KOPT-K1 (cell line): ENCODE results near the gene PLEKHM1.

Experiments
- H3K27ac ChIP-seq: fragments of 200-600 bp; sonication (generic); 2 replicates; pipeline ENCODE4 v1.5.1; 2016; ENCODE audit warnings: antibody characterized with exemption, mild to moderate bottlenecking, low read depth, low read length; ENCODE audit not compliant: poor library complexity, severe bottlenecking
- H3K36me3 ChIP-seq: fragments of 200-600 bp; sonication (generic); 2 replicates; pipeline ENCODE4 v1.5.1; 2017; ENCODE audit warnings: antibody characterized with exemption, mild to moderate bottlenecking, low read length, moderate library complexity; ENCODE audit not compliant: insufficient read depth
- H3K9me3 ChIP-seq: fragments of 200-600 bp; sonication (generic); 2 replicates; pipeline ENCODE4 v1.5.1; 2017; ENCODE audit warnings: antibody characterized with exemption, low read length, mild to moderate bottlenecking; ENCODE audit not compliant: insufficient read depth, poor library complexity, severe bottlenecking

Gene PLEKHM1

GRCh38 chr17:45409659-45410076, 80.9 kb downstream of the PLEKHM1 start:
- peak overlapping the region; percentile 99 for H3K27ac ChIP-seq
- H3K9me3 ChIP-seq: no peaks in the 10 kb centered on the region
- H3K36me3 ChIP-seq: peaks cover 33% of the 10 kb centered on the region

- H3K9me3 ChIP-seq: no peaks in the 10 kb centered on the region
- H3K27ac ChIP-seq: peak overlapping the region; percentile 99
- peaks cover 41% of the 10 kb centered on the region for H3K36me3 ChIP-seq
These were observed 81.7 kb downstream of the PLEKHM1 start for GRCh38 chr17:45408611-45409421.

GRCh38 chr17:45406107-45406506, 84.4 kb downstream of the PLEKHM1 start:
- Histone ChIP-seq H3K27ac (no peak overlapping the region), H3K9me3 (no peaks in the 10 kb centered on the region), H3K36me3 (peaks cover 69% of the 10 kb centered on the region)

- Histone ChIP-seq H3K9me3 (no peaks in the 10 kb centered on the region), H3K27ac (no peak overlapping the region), H3K36me3 (peaks cover 75% of the 10 kb centered on the region)
These were observed 85.1 kb downstream of the PLEKHM1 start for GRCh38 chr17:45405250-45406086.

DNA sequence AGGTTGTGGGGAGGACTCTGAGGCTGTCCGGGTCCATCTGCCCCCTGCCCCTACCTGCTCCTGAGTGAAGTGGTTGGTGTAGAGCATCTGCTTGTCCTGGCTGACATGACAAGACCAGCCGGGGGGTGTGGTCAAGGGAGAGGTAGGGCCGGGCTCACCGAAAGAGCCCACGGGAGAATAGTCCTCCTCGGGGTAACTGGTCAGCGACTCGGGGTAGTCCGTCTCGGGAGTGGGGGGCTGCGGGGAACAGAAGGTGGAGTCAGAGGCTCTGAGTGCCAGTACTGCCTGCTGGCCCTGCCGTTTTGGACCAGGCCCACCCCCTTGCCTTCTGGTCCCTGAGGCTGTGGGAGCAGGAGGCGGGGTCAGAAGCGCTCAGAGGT, 85.7 kb downstream of the PLEKHM1 start:
- no peaks in the 10 kb centered on the region for H3K9me3 ChIP-seq
- no peak overlapping the region for H3K27ac ChIP-seq
- peaks cover 81% of the 10 kb centered on the region for H3K36me3 ChIP-seq

- Histone ChIP-seq H3K36me3 (peaks cover 88% of the 10 kb centered on the region), H3K27ac (no peak overlapping the region), H3K9me3 (no peaks in the 10 kb centered on the region)
These were observed 86.5 kb downstream of the PLEKHM1 start for GRCh38 chr17:45403906-45404490.

GRCh38 chr17:45402916-45403315, 87.6 kb downstream of the PLEKHM1 start:
- Histone ChIP-seq H3K9me3 (no peaks in the 10 kb centered on the region), H3K36me3 (peaks cover 92% of the 10 kb centered on the region), H3K27ac (no peak overlapping the region)

DNA sequence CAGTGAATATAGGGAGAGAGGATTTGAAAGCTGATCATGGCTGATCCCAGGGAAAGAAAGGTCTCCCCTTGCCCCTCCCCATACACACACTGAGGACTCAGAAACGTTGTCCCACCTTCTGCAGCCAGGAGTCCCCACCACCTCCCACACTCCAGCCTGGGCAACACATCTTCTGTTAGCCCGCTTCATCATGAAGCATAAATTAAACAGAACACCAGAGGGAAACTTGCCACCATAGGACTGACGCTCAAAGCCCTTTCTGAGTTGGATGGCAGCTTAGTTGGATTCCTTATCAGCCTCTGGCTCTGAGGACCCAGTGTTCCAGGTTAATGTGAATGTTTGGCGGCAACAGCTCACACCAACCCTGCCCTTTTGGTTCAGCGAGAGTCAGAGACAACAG, 91.7 kb downstream of the PLEKHM1 start:
- peaks cover 100% of the 10 kb centered on the region for H3K36me3 ChIP-seq
- H3K27ac ChIP-seq: no peak overlapping the region
- no peaks in the 10 kb centered on the region for H3K9me3 ChIP-seq

GRCh38 chr17:45397796-45398195, 92.7 kb downstream of the PLEKHM1 start:
- H3K27ac ChIP-seq: no peak overlapping the region
- peaks cover 97% of the 10 kb centered on the region for H3K36me3 ChIP-seq
- no peaks in the 10 kb centered on the region for H3K9me3 ChIP-seq

DNA sequence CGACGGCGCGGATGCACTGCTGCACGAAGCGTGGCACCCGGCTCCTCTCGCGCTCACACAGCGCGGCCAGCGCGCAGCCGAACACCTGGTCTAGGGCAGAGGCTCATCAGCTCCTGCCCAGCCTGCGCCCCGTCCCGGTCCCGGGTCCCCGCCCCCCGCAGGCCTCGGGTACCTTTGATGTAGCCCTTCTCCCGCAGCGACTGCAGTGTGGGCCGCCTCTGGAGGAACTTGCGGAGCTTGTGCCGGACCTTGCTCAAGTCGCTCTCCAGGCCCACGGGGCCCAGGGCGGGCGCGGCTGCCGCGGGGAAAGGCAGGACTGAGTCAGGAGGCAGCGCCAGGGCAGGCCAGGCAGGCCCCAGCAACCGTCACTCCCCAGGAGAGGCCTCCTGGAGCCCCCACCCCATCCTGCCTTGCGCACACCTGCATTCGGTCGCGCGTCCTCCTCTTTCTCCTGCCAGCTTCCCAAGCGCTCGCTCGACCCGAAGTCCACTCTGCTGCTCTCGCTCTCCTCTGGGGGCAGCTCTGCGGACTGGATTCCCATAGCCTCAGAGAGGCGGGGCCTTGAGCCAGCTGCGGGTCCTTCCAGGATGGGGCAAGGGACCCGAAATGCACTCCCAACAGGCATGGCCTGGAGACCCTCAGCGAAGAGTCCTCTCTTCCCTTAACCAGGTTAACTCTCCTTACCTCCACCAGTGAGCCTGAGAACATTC, 93.9 kb downstream of the PLEKHM1 start:
- Histone ChIP-seq H3K36me3 (peaks cover 86% of the 10 kb centered on the region), H3K9me3 (no peaks in the 10 kb centered on the region), H3K27ac (no peak overlapping the region)

- Histone ChIP-seq H3K27ac (no peak overlapping the region), H3K9me3 (no peaks in the 10 kb centered on the region), H3K36me3 (peaks cover 77% of the 10 kb centered on the region)
These were observed 94.7 kb downstream of the PLEKHM1 start for GRCh38 chr17:45395569-45396415.

GRCh38 chr17:45394913-45395568, 95.5 kb downstream of the PLEKHM1 start:
- Histone ChIP-seq H3K36me3 (peaks cover 70% of the 10 kb centered on the region), H3K27ac (no peak overlapping the region), H3K9me3 (no peaks in the 10 kb centered on the region)

DNA sequence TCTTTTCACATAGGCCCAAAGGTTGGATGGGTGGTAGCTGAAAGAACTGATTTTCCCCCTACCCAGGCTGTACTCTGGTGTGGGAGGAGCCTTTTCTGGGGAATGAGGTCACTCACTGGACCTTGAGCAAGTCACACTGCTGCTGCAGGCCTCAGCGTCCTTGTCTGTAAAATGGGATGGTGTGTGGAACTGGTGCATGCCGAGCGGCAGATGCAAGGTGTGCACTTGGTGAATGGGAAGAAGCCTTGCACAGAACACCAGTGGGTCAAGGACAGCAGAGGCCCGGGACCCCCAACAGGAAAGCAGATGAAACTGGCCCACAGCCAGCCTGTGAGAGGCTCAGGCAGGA, 96.0 kb downstream of the PLEKHM1 start:
- H3K36me3 ChIP-seq: peaks cover 65% of the 10 kb centered on the region
- no peak overlapping the region for H3K27ac ChIP-seq
- no peaks in the 10 kb centered on the region for H3K9me3 ChIP-seq

DNA sequence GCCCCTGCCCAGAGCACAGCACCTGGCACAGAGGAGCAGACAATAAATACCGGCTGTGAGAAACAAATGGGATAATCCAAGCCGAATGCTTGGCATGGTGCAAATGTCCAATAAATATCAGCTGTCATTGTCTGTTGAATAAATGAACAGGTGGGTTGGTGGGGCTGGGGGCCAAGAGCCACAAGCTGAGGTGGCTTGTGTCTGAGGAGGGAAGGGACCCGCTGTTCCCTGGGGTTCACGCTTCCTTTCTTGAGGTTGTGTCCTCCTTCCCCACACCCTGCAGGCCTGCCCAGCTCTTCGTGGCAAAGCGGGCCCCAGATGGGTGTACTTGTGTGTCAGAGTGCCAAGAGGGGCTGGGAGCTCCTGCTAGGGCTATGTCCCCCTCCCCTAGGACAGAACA, 96.4 kb downstream of the PLEKHM1 start:
- peaks cover 60% of the 10 kb centered on the region for H3K36me3 ChIP-seq
- H3K9me3 ChIP-seq: no peaks in the 10 kb centered on the region
- no peak overlapping the region for H3K27ac ChIP-seq
